Activated T-cell treated with anti-CD3 and anti-CD28 coated beads, Interleukin-2, amount 50 U/mL, for 1 hour (primary cell): ENCODE measurements around the gene SYNGR3.

Source experiments
- DNase-seq: peaks from one replicate; pipeline ENCODE4 v3.0.0-alpha.2; 2020

SYNGR3 gene

DNA sequence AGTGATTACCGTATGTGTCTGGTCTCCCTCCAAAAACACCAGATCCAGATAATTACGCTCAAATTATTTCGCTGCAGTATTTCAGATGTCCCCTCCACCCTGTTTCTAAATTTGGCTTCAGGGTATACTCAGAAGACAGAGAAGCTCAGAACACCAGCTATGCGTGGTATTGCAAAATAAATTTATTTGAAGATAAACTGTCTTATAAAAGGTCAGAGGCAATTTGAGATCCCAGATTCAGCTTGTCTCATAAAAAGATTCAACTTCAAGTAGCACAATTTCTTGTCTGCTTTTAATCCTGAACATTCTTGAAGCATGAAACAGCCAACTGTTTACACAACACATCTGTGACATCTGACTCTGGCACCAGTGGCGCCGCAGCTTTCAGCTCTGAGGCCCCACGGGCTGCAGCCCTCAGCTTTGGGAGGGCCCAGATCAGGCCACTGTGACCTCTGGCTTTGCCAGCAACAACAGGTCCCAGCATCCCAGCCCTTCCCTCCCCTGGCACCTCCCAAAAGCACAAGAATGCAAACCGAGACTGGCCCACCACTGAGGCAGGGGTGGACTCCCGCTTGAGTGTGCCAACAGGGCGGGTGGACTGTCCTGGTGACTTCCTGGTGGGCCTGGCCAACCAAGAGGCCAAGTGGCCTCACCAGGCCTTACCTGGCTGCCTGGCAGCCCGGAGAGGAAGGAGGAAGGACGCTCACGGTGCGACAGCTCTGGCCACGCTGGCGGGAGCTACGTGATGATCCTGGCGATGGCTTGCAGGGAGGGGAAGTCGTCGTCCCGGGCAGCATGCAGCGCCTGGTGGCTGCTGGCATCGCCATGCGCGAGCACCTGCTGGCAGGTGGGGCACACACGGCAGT is 8.0 kb downstream of the SYNGR3 start:
- no peak for DNase-seq

DNA sequence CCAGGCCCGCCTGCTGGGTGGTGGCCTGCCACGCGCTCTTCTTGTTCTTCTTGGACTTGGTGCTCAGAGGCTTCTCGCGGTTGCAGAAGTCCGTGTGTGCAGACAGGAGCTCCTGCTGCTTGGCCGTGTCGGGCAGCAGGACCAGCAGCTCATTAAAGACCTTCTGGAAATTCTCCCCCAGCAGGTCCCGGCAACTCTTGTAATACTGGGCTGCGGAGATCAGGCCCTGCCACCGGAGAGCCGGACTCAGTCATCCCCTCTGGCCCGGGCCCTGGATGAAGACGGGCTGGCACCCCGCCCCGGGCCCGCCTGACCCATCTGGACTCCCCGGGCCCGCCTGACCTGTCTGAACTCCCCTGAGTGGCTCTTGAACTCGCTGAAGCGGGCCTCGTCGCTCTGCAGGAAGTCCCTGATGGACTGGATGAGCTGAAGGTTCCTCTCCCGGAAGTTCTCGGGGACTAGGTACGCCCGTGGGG is 8.6 kb downstream of the SYNGR3 start:
- DNase-seq = no peak

GRCh38 chr16:1998852-1999801 is 9.4 kb downstream of the SYNGR3 start:
- DNase-seq = no peak

DNA sequence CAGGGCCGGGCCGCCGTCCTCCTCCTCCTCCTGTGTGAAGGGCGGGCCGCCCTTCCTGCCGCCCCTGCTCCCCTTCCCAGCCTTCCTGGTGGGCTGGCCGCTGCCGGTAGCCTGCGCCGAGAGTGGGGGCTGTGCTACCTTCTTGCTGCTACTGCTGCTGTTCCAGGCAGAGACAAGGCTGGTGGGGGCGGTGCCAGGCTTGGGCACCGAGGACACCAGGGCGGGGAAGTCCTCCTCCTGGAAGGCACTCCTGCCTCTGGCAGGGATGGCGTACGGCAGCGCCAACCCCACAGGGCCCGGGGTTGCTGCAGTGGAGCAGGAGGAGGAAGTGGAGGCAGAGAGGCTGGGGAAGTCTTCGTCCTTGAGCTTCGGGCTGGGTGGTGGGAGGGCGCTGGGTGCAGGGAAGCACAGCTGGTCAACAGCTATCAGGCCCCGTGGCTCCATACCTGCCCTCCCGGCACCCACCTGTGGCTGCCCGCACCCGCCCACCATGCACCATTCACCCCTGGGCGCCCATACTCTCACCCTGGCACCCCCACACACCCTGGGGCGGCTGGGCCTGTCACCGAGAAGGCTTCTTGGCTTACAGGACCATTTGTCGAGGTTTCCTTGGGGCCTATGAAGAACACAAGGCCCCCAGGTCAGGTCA is 10.2 kb downstream of the SYNGR3 start:
- no peak for DNase-seq

GRCh38 chr16:2001035-2001434 is 11.3 kb downstream of the SYNGR3 start:
- DNase-seq = no peak

DNA sequence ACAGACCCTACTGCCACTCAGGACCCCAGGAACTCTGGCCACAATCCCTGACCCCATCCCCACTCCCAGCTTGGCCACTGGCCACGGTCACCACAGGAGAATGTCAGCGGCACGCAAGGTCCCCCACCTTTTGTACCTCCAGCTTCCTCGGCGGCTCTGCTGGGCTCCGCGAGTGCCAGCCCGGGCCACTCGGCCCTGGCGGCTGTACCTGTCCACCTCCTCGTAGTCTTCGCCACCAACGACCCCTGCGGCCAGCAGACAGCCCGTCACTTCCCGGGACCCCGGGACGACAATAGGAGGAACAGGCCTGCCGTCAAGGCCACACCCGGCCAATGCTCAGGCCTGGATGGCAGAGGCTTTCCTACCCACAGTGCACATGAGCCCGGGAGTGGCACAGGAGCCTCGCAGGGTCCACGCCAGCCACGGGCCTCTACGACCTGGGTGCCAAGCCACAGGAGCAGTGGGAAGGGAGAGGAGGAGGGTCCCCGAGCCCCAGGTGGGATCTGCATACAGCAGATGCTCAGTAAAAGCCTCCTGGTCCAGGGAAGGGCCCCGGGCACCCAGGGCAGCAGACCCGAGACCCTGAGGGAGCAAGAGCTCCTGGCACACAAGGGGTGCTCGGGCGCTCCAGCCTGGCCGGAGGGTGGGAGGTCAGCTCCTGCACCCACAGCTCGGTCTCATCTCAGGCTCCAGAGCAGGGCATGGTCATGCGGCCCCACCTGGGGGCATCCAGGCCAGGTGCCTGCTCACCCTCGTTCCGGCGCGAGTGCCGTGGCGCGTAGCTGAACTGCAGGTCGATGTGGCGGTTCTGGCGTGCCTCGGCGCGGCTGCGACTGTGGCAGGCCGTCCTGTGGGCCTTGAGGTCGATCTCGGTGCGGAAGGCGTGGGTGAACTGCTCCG is 11.9 kb downstream of the SYNGR3 start:
- DNase-seq = no peak

- DNase-seq = no peak
These were observed 12.8 kb downstream of the SYNGR3 start for GRCh38 chr16:2002406-2003230.

GRCh38 chr16:2003231-2003826 is 13.6 kb downstream of the SYNGR3 start:
- DNase-seq = no peak

DNA sequence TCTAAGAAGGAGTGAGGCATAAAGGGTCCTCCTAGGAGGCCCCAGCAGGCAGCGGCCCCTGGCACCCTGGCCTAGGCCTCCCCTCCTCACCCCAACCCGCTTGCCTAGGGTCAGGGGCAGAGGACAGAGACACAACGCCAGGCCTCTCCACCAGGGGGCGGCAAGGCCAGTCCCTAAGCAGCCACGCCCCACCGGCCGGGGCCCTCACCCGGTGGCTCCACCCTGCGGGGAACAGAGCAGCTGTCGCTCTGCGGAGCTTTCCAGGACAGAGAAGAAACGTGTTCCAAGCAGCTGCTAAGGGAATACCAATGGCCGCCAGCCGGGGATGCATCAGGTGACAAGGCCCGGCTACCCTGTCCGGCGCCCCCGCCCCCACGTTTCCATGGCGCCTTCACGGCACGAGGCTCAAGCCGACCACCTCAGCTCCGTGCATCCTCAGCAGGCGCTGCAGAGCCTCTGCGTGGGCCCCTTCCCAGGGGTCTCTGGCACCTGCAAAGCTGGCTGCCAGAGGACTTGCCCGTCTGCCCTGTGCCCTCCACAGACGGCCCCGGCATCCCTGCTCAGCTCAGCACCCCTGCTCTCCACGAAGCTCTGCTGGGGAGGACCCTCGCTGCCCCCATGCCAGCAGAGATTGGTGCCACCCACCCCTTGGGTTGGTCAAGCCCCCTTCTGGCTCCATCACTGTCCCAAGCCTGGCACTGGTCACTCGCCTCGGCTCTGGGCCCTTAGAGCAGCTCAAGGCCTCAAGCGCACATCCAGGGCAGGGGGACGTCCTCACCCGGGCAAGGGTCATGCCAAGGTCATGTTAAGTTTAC is 14.3 kb downstream of the SYNGR3 start:
- DNase-seq = peak; percentile 89

DNA sequence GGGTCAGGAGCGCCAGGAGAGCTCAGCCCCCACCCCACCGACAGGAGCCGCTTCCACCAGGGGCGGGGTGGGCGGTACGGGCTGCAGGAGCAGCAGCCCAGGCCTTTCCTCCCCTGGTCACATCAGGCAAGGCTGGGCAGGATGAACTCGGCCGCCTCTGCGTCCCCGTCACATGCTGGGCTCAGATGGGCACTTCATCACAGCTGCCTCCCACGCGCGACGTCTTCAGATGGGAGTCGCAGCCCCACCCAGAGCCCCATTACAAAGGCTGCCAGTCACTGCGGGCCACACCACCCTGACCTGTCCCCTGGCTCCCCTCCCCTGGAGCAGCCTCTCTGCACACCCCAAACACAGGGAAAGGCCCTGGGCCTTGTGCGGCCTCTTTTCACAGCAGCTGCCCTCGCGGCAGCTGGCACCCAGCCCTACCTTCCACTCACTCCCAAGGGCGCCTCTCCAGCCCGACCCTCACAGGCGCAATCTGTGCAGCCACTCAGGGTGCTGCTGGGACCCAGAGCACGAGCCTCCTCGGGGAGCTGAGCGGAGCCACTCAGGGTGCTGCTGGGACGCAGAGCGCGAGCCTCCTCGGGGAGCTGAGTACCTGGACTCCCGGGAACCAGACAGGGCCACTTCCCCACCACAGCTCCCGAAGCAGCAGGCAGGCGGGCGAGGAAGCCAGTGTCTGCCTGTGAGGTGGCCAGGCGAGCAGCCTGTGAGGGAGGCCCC is 15.2 kb downstream of the SYNGR3 start:
- no peak for DNase-seq

DNA sequence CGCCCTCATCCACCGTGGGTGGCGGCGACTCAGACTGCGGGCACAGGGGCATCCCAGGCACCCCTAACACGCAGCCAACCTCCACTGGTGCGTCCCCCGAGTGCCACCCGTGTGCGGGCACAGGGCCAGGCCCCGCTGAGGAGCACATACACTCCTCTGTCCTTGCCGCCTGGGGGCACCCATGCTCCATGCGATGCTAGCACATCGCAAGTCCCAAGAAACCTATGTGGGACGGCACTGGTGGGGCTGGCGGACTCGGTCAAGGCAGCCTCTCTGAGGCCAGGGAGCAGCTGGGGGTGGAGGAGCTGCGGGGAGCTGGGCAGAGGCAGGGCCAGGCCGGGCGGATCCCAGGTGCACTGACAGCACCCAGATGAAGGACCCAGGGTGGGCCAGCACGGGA is 15.9 kb downstream of the SYNGR3 start:
- no peak for DNase-seq

DNA sequence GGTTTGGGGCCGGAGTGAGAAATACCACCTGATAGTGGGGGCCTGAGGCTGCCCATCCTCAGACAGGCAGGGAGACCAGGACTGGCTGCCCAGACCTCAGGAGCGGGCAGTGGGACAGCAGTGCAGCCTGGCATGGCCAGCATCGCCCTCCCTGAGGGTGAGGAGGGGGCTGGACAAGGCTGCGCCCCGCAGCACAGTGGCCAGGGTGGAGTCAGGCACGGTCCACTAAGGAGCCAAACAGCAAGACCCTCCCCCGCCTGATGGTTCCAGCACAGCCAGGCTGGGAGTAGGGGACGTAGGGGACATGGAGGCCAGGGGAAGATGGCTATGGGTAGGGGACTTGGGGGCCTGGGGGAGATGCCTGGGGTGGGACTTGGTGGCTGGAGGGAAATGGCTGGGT is 16.5 kb downstream of the SYNGR3 start:
- no peak for DNase-seq

DNA sequence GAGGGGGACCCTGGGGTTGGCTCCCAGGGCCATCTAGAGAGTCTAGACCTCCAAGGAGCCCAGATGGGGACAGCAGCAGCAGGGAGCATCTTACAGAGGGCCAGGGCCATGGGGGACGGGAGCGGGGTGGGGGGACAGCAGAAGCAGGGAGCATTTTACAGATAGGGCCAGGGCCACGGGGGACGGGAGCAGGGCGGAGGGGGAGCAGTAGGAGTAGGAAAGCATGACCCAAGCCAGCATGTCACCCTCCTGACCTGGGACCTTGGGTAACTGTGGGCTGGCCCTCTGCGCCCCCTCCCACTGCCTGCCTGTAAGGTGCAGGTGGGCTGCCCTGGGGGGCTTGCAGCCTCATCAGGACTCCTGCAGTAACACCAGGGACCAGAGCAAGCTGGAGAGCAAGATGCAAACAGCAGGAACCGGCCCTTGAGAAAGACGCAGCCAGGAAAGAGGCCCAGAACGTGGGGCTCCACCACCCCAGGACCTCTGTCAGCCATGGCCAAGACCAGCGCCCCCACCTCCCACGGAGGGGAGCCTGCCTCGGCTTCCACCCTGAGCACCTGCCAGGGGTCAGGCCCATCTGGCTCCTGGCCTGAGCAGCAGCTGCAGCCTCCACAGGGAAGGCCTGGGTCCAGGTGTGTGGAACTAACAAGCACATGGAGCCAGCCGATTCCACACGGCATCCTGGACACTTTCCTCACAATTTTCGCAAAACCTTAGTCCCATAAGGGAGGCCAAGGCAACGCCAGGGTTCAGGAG is 17.5 kb downstream of the SYNGR3 start:
- no peak for DNase-seq

DNA sequence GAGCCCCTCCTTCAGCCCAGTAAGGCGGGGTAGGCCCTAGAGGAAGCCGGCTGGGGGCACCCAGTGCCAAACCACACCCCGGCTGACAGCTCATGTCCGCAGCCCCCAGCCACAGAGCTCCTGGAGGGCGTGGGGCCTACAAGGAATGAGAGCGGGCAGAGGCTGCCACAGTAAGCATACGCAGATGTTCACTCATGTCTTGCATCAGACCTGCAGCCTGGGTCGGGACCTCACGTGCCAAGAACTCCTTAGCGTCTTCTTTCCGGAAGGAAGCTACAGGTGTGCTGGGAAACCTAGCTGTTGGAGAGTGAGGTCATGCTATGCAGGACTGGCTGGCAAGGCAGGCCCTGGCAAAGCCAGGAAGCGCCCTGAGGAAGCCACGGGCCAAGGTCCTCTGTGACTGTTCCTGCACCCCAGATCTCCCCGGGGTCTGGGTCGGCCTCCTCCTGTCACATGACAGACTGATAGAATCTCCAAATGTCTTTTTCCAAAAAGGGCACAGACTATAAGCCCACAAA is 18.3 kb downstream of the SYNGR3 start:
- DNase-seq = no peak

DNA sequence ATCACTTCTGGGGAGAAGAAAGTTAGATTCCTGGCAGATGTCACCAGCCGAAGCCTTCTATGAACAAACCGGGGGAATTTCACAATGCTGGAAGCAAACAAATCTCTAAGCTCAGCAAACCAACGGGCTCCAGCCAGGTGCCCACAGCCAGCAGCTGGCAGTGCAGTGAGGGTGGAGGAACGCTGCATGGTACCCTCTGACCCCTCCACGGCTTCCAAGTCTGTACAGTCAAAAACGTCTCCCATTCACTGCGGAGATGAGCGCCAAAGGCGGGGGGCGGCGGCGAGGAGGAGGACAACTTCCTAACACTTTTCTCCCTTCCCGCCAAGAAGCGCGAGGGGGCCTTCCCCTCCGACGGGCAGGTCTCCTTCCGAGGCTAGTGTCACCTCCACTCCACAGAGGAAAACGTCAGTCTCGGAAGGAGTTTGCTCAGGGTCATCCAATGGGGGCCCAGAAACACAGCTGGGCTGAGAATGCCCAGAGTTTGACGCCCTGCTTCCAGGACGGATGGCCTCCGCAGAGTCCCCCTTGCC is 18.9 kb downstream of the SYNGR3 start:
- no peak for DNase-seq

GRCh38 chr16:2009164-2009711 is 19.5 kb downstream of the SYNGR3 start:
- DNase-seq = peak; percentile 41

DNA sequence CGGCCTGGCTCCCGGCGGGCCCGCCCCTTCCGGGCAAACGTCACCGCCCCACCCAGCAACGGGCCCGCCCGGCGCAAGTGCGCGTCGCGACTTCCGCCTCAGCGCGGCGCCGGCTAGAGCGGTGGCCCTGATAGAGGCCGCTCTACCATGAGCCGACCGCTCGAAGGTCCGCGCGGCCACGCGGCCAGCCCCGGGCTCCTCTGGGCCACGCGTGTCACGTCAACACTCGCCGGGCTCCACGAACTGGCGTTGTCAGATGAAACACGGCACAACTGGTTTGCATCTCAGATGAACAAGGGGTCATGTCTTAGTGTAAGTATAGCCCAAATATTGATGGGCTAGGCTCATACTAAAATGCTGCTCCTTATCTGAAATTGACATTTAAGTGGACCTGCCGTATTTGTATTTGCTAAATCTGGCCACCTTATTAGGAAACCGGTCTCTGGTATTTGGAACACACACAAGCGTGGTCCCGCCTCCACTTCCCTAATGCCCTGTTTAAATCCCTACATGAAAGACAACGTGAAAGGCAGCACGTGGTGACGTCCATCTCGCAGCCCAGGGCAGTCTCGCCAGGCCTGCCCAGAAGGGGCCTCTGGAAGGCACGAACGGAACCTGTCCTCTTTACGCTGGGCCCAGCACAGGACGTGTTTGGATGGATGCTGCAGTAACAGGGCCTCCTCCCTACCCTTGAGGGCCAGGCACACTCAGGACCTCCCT is 20.2 kb downstream of the SYNGR3 start, which contains the start of gene ZNF598:
ZNF598 (minus strand) TSS at position 31 of the 720 bp plus-strand sequence.
- DNase-seq = peak; percentile 83
